PC-3 (cell line): ENCODE measurements around the gene TBC1D12.

Source experiments
- EZH2 ChIP-seq: fragments of 300-600 bp; sonication (generic); IDR thresholded peaks from one replicate; pipeline ENCODE4 v1.6.1; 2017; ENCODE audit warnings: antibody characterized with exemption, mild to moderate bottlenecking, low read length; ENCODE audit not compliant: unreplicated experiment
- TF ChIP-seq, protein P1 (sequence below): fragments of 300-600 bp; sonication (generic); conservative IDR thresholded peaks from 2 replicates; pipeline ENCODE4 v1.5.1; 2017; ENCODE audit warnings: antibody characterized with exemption, low read depth, mild to moderate bottlenecking, low read length

DNA sequence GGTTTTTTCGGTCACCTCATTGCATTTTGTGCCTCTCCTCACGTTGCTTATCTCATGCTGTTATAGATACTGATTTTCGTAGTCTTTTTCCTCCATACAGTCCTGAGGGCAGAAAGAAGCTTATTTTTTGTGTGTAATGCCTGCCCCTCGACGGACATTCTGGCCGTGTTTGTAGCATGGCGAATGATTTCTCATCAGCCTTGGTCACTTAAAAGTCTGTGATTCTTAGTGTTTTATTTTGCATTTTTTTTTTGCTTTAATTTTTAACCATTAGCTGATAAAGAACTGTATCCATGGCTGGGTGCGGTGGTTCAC lies 39.1 kb upstream of the TBC1D12 start:
- TF ChIP-seq, protein P1, sequence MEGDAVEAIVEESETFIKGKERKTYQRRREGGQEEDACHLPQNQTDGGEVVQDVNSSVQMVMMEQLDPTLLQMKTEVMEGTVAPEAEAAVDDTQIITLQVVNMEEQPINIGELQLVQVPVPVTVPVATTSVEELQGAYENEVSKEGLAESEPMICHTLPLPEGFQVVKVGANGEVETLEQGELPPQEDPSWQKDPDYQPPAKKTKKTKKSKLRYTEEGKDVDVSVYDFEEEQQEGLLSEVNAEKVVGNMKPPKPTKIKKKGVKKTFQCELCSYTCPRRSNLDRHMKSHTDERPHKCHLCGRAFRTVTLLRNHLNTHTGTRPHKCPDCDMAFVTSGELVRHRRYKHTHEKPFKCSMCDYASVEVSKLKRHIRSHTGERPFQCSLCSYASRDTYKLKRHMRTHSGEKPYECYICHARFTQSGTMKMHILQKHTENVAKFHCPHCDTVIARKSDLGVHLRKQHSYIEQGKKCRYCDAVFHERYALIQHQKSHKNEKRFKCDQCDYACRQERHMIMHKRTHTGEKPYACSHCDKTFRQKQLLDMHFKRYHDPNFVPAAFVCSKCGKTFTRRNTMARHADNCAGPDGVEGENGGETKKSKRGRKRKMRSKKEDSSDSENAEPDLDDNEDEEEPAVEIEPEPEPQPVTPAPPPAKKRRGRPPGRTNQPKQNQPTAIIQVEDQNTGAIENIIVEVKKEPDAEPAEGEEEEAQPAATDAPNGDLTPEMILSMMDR = no peak
- TF ChIP-seq EZH2 = no peak
